Stimulated activated CD4-positive, alpha-beta T cell treated with anti-CD3 and anti-CD28 coated beads, Interleukin-2, amount 100 ng/mL, for 4 hours (primary cell): ENCODE measurements around the gene ADISSP.

ENCODE experiments used
- DNase-seq: peaks from one replicate; pipeline ENCODE4 v3.0.0-alpha.2; 2020; ENCODE audit warnings: low read depth

The ADISSP gene

GRCh38 chr20:3738111-3739053 lies 29.2 kb downstream of the ADISSP start:
- DNase-seq, result no peak

DNA sequence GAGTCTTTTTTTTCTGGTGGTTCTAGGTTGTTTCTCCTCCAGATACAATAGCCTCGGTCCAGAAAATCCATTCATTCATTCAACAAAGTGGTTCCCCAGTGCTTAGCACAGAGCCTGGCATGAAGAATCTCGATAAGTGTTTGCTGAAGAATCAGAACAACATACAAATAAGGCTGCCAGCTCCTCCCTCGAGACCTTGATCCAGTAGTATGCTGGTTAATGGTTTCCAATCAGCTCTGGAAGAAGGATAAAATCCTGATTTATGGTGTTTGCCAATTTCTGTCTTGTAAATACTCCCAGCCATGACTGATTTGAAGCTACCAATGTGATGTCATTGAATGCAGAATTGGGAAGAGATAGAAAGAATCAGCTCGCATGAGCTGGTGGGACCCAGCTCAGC lies 31.8 kb downstream of the ADISSP start:
- DNase-seq, result no peak

DNA sequence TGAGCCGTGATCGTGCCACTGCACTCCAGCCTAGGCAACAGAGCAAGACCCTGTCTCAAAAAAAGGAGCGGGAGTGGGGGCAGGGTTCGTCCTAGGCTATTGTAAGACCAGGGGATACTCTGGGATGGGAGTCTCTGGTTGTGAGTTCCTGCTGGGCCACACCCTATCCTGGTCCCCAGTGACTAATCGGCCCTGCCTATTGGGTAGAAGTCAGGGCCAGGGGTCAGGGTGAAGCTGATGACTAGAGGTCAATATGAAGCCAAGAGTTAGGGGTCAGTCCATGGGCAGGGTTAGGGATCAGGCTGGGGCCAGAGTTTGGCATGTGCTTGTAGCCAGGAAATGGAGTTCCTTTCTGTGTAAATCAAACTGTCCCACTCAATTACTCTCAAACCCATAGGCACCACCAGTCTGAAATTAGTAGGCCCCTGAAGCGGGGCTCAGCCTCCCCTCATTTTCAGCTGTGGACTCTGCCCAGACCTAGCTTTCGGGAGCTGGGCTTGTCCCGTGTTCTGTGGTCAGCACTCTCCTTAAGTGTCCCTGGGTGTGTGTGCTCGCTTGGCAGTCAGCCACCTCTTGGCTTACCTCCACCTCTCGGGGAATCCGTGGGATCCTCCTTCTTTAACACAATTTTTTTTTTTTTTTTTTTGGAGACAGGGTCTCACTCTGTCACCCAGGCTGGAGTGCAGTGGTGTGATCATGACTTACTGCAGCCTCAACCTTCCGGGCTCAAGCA lies 33.3 kb downstream of the ADISSP start:
- no peak for DNase-seq

- no peak for DNase-seq
Observed at GRCh38 chr20:3733119-3733995, 34.2 kb downstream of the ADISSP start.

GRCh38 chr20:3732327-3733118 lies 35.0 kb downstream of the ADISSP start, which contains the start of gene HSPA12B:
Gene HSPA12B (plus strand): TSS chr20:3732685. CDS start chr20:3738675, 5,990 bp downstream.
- no peak for DNase-seq

DNA sequence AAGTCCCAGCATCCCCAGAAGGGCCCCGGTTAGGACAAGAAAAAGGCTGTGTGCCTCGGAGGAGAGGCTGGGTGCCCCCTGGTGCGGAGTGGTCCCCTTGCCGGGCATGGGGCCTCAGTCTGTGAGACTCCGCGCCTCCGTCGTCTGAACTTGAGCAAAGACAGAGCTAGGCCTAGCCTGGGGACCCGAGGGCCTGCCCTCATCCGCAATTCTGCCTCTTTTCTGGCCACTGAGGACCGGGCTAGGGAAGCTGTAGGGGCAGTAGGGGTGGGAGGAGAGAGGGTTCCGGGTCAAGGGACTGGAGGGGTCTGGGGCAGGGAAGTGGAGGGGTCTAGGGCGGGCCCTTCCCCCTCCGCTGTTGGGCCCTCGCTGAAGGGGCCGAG lies 35.6 kb downstream of the ADISSP start:
- DNase-seq, result no peak

- DNase-seq, result no peak
Observed at GRCh38 chr20:3730803-3731672, 36.5 kb downstream of the ADISSP start.

DNA sequence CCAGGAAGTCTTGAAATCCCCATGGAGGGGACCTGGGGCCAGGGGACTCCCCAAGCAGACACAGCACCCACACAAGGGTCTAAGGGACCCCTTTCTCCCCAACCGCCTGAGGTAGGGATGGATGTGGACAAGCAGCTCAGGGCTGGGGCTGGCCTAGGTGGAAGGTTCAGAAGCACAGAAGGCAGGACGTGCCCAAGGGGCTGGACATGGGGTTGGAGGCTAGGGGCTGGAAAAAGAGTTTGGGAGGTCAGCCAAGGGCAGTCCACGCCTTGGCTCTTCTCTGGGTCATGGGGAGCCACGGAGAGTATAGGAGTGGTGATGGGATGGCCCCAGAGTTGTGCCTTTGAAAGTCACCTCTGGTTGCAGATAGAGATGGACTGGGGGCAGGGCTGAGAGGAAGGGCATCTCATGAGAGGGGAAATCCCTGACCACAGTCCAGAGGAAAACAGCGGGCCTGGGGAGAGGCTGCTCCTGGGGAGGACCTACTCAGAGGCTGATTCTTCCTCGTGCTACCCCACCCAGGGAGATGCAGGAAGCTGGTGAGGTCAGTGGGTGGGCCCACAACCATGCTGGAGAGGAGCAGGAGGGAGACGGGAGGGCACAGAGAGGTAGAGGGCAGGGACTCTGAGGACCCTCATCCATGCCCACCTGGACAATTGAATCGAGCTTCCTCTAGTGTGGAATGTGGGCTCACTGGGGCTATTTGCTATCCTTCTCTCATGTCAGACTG lies 37.6 kb downstream of the ADISSP start:
- no peak for DNase-seq

GRCh38 chr20:3729378-3729777 lies 38.2 kb downstream of the ADISSP start:
- DNase-seq, result no peak

DNA sequence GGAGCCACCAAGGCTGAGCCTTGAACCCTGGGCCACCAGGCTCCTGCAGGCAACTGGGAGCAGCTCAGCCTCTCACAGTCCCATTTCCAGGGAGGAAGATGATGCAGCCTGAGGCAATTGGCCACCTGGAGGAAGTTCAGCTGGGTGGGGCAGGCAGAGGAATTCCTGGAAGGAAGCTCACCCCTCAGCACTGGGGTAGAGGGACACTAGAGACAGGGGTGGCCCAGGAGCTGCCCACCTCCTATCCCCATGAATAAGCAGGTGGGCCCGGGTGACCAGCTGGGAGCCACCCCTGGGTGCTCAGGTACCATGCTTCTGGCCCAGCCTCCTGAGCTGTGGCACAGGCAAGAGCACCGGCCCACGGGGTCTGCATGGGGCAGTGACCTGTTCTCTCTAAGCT lies 38.7 kb downstream of the ADISSP start:
- no peak for DNase-seq

GRCh38 chr20:3728354-3728753 lies 39.2 kb downstream of the ADISSP start:
- no peak for DNase-seq

- no peak for DNase-seq
Observed at GRCh38 chr20:3727401-3728021, 40.0 kb downstream of the ADISSP start.

DNA sequence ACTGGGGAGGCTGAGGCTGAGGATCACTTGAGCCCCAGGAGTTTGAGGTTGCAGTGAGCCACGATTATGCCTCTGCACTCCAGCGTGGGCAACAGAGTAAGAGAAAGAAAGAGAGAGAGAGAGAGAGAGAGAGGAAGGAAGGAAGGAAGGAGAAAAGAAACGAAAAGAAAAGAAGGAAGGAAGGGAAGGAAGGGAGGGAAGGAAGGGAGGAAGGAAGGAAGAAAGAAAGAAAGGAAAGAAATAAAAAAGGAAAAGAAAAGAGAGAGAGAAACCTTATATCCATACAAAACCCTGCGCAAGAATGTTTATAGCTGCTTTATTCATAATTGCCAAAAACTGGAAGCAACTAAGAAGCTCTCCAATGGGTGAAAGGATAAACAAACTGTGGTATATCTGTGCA lies 43.2 kb downstream of the ADISSP start:
- DNase-seq, result no peak

DNA sequence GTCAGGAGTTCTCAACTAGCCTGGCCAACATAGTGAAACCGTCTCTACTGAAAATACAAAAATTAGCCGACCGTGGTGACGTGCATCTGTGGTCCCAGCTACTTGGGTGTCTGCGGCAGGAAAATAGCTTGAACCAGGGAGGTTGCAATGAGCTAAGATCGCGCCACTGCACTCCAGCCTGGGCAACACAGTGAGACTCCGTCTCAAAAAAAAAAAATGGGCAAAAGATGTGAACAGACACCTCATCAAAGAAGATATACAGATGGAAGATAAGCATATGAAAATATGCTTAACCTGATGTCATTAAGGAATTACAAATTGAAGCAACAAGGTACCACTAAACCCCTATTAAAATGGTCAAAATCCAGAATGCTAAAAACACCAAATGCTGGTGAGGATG lies 44.3 kb downstream of the ADISSP start:
- DNase-seq, result no peak

DNA sequence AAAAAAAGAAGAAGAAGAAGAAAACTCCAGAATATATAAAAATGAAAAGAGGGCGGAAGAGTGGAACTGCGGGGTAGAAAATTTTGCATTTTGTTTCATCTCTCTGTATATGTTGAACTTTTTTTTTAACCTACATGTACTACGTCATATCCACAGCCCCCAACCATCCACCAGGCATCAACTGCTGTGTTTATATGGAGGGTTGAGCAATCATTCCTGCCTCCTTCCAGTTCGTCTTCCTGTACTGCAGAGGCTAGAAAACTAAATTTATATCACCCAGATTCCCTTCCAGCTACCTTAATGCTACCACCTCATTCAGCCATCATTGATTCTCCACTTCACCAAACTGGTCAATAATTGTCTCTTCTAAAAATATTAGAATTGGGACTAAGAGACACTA lies 45.6 kb downstream of the ADISSP start:
- no peak for DNase-seq

DNA sequence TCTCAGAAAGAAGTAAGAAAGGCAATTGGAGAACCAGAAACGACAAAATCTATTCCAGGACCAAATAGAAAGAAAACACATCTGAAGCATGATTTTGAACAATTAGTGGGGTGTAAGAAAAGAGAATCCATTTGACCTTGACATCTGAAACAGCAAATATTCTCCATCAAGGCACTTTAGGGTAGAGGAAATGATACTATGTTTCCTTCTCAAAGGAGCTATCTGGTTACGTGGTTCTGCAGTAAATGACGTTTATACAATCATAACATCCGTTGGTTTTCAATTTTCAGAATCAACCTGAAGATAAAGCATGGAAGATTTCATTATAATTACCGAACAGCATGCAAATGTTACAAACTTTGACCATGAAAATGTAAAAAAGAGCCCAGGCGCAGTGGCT lies 46.9 kb downstream of the ADISSP start:
- no peak for DNase-seq

DNA sequence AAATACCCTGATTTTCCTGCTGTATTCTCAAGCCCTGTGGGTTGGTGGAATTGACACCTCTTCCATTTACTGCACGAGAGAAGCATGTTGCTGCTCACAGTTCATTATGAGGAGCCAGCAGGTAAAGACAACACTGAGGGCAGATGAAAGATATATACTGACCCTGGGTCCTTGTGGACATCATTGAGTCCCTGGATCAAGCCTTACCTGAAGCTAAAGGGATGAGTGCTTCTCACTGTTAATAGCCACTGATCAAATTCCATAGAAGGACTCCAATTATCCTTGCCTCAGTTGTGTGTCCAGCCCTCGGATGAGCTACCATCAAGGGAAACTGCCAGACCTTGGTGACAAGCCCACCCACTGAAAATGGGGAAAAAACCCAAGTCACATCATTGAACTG lies 47.5 kb downstream of the ADISSP start:
- no peak for DNase-seq

DNA sequence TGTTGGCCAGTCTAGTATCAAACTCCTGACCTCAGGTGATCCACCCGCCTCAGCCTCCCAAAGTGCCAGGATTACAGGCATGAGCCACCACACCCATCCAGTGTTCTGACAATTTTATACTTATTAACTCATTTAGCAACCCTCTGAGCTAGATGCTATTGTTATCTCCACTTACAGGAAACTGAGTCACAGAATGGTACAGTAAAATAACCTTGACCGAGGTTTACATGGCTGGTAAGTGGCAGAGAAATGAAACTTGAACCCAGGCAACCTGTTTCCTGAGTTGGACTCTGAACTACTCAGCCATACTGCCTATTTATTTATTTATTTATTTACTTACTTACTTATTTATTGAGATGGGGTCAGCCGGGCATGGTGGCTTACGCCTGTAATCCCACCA lies 48.5 kb downstream of the ADISSP start:
- DNase-seq, result no peak

DNA sequence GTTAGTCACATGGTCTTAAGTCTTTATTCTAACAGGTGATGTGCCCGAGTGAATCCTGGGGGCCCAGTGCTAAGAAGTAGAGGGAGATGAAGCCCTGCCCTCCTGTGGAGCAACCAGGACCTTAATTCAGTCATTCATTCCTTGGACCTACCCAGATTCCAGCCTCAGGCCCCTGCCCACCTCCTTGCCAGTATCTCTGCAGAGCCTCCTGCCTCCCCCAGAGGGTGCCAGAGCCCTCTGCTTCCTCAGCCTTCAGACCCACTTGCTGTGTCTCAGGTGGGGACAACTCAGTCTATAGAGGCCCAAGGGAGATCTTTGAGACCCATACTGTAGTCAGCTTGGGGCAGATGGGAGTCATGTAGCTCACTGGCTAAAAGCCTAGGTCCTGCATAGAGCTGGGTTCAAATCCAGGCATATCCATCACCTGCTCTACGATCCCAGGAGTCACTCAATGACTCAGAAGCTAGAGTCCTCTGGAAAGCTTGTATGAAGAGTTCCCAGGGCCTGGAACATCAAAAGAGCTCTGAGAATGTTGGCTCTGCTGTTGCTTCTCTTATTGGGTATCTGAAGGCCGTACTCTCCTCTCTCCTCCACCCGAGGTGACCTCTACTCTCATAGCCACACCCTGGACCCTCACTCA lies 51.2 kb downstream of the ADISSP start:
- no peak for DNase-seq
